ENCODE results near the gene P2RY6. TPM values are rescaled to one million over a fixed set of nuclear protein-coding genes. Genes with fewer than 3 reads are reported as not detected.
A peak's percentile ranks its signal among the peaks of the same experiment; 100 is the strongest.

The P2RY6 gene
- total and polyA plus RNA-seq, 2 of the 4 experiments (the other 2 are of a cell fraction): 0.44 TPM; not detected in 1

DNA sequence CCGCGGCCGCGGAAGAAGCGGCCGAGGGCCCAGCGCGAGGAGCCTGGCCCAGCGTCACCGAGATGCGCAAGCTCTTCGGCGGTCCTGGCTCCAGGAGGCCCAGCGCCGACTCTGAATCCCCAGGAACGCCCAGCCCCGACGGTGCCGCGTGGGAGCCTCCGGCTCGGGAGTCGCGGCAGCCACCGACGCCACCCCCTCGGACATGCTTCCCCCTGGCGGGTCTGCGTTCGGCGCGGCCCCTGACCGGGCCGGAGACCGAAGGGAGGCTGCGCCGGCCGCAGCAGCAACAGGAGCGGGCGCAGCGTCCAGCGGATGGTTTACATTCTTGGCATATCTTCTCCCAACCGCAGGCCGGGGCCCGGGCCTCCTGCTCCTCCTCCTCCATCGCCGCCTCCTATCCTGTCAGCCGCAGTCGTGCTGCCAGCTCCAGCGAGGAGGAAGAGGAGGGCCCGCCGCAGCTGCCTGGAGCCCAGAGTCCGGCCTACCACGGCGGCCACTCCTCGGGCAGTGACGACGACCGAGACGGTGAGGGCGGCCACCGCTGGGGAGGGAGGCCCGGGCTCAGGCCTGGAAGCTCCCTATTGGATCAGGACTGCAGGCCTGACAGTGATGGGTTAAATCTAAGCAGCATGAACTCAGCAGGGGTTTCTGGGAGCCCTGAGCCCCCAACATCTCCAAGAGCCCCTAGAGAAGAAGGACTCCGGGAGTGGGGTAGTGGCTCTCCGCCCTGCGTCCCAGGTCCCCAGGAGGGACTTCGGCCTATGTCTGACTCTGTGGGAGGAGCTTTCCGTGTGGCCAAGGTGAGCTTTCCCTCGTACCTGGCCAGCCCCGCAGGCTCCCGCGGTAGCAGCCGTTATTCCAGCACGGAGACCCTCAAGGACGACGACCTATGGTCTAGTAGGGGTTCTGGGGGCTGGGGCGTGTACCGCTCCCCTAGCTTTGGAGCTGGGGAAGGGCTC is 37.1 kb downstream of the P2RY6 start:
- peak; percentile 96 for DNase-seq
- no peak for TF ChIP-seq NFE2L2 (IDR thresholded peaks at IDR 0.05; ENCODE audit: low read depth, low read length)
- TF ChIP-seq BHLHE40 (IDR thresholded peaks at IDR 0.05; ENCODE audit: low read depth, low read length): peak; percentile 36; the same call in 1 of the 2 replicates
- TF ChIP-seq, protein P1, sequence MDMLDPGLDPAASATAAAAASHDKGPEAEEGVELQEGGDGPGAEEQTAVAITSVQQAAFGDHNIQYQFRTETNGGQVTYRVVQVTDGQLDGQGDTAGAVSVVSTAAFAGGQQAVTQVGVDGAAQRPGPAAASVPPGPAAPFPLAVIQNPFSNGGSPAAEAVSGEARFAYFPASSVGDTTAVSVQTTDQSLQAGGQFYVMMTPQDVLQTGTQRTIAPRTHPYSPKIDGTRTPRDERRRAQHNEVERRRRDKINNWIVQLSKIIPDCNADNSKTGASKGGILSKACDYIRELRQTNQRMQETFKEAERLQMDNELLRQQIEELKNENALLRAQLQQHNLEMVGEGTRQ (IDR thresholded peaks at IDR 0.05; ENCODE audit: low read depth, low read length): no peak
- no peak for TF ChIP-seq CEBPB (IDR thresholded peaks at IDR 0.05; ENCODE audit: low read depth, low read length)
- TF ChIP-seq MAFK (IDR thresholded peaks at IDR 0.05; ENCODE audit: low read depth, low read length): no peak
- peak; percentile 86; the same call in 1 of the 2 replicates for TF ChIP-seq MAZ (IDR thresholded peaks at IDR 0.05; ENCODE audit: borderline replicate concordance, low read depth, low read length)
- TF ChIP-seq, protein P2, sequence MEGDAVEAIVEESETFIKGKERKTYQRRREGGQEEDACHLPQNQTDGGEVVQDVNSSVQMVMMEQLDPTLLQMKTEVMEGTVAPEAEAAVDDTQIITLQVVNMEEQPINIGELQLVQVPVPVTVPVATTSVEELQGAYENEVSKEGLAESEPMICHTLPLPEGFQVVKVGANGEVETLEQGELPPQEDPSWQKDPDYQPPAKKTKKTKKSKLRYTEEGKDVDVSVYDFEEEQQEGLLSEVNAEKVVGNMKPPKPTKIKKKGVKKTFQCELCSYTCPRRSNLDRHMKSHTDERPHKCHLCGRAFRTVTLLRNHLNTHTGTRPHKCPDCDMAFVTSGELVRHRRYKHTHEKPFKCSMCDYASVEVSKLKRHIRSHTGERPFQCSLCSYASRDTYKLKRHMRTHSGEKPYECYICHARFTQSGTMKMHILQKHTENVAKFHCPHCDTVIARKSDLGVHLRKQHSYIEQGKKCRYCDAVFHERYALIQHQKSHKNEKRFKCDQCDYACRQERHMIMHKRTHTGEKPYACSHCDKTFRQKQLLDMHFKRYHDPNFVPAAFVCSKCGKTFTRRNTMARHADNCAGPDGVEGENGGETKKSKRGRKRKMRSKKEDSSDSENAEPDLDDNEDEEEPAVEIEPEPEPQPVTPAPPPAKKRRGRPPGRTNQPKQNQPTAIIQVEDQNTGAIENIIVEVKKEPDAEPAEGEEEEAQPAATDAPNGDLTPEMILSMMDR (conservative IDR thresholded peaks at IDR 0.05; ENCODE audit: low read depth, low read length): no peak
- peak; percentile 18; the same call in 1 of the 2 replicates for TF ChIP-seq SMC3 (IDR thresholded peaks at IDR 0.05; ENCODE audit: low read depth, low read length)
- TF ChIP-seq, protein P3, sequence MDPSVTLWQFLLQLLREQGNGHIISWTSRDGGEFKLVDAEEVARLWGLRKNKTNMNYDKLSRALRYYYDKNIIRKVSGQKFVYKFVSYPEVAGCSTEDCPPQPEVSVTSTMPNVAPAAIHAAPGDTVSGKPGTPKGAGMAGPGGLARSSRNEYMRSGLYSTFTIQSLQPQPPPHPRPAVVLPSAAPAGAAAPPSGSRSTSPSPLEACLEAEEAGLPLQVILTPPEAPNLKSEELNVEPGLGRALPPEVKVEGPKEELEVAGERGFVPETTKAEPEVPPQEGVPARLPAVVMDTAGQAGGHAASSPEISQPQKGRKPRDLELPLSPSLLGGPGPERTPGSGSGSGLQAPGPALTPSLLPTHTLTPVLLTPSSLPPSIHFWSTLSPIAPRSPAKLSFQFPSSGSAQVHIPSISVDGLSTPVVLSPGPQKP (IDR thresholded peaks at IDR 0.05; ENCODE audit: borderline replicate concordance, low read depth, low read length): no peak
- TF ChIP-seq MXI1 (IDR thresholded peaks at IDR 0.05; ENCODE audit: borderline replicate concordance, low read depth, low read length): peak; percentile 48
- TF ChIP-seq CHD1 (IDR thresholded peaks at IDR 0.05; ENCODE audit: low read depth, low read length): no peak
- TF ChIP-seq POLR2A (IDR thresholded peaks at IDR 0.05; ENCODE audit: low read depth, low read length): peak; percentile 74

More for the DNA sequence above, 37.1 kb downstream of the P2RY6 start:
- peak overlapping the region; percentile 100 for H2AK9ac ChIP-seq (replicated peaks; ENCODE audit: low read depth, low read length, poor library complexity)
- H3K23ac ChIP-seq (ENCODE audit: low read depth, low read length): peak overlapping the region; percentile 94
- H2BK20ac ChIP-seq (ENCODE audit: low read depth, low read length): peak overlapping the region; percentile 28; the same call in 1 of the 2 replicates
- H4K20me1 ChIP-seq (ENCODE audit: insufficient read depth, low read length): peaks cover 53% of the 10 kb centered on the region
- H3K9me3 ChIP-seq (ENCODE audit: control insufficient read depth, insufficient read depth, low read length): no peaks in the 10 kb centered on the region
- H3K14ac ChIP-seq (replicated peaks; ENCODE audit: low read depth, low read length): peak overlapping the region; percentile 96
- no peaks in the 10 kb centered on the region for H3K27me3 ChIP-seq (ENCODE audit: control insufficient read depth, insufficient read depth, low read length)
- H2AK5ac ChIP-seq (ENCODE audit: low read depth, low read length): peak overlapping the region; percentile 89
- peaks cover 18% of the 10 kb centered on the region; the same call in 1 of the 2 replicates for H3K36me3 ChIP-seq (ENCODE audit: control insufficient read depth, insufficient read depth, low read length)
- H3K4me1 ChIP-seq (ENCODE audit: control insufficient read depth, insufficient read depth, low read length): peaks cover 34% of the 10 kb centered on the region
- in situ Hi-C loops (cut with MboI; ENCODE audit: low sequenced_read_pairs) (no loop called here), dilution Hi-C loops (cut with HindIII; ENCODE audit: low sequenced_read_pairs, unreplicated experiment) (no loop called here), intact Hi-C loops (cut with micrococcal nuclease) (loop anchor here (1.0 to 10.0 kb wide), 3 partner anchors 14 to 286 kb away; partner anchors contain the start of genes FAM168A and RELT)
- peak overlapping the region; percentile 96 for H3K27ac ChIP-seq (ENCODE audit: insufficient read depth, low read length)
- H3K56ac ChIP-seq (ENCODE audit: extremely low read depth, insufficient read depth, low read length): peak overlapping the region; percentile 97
- peak overlapping the region; percentile 97 for H2BK5ac ChIP-seq (ENCODE audit: low read depth, low read length, poor library complexity, severe bottlenecking)
- peak overlapping the region; percentile 26; the same call in 1 of the 3 replicates for H2BK15ac ChIP-seq (ENCODE audit: low read depth, low read length)
- POLR2A ChIA-PET (ENCODE audit: unreplicated experiment): interaction anchor here (0.6 to 1.1 kb wide), 3 partner anchors 9 to 353 kb away, joined by 3 to 11 read pairs (median 4); no protein-coding TSS in a partner anchor
- H3K18ac ChIP-seq (ENCODE audit: low read depth, low read length): peak overlapping the region; percentile 63
- CTCF ChIA-PET: interaction anchor here (0.6 to 2.2 kb wide), 5 partner anchors 14 to 838 kb away, joined by 3 to 15 read pairs (median 5); no protein-coding TSS in a partner anchor
- peak overlapping the region; percentile 57 to 88; a peak in 3 of 4 replicates for H4K8ac ChIP-seq (ENCODE audit: low read depth in 2 of 2, low read length in 2 of 2)
- H3K79me1 ChIP-seq (ENCODE audit: low read depth in 1 of 2, low read length in 2 of 2): peaks cover 4 to 38% of the 10 kb centered on the region in 2 experiments; a peak in 2 of 4 replicates
- WGBS, 2 experiments (ENCODE audit: extremely low coverage in 2 of 2, insufficient read length in 1 of 2): 0% methylated on average over 32 of the region's 78 CpGs; no CpG with 5 or more reads in 1 of the 2 experiments
- no TSS peak for BruUV-seq (replicated peaks)
- 0 out of 2 replicates have a peak, but pooled peaks cover 4% of the 10 kb centered on the region for H3K9me1 ChIP-seq (ENCODE audit: insufficient read depth, low read length)
- peak overlapping the region; percentile 95 for H2BK120ac ChIP-seq (ENCODE audit: low read depth, low read length)
- H3K4me2 ChIP-seq (ENCODE audit: low read depth, low read length): peak overlapping the region; percentile 95
- peak; percentile 72 for ATAC-seq (ENCODE audit: low read depth)
- peak overlapping the region; percentile 67 for H4K5ac ChIP-seq (ENCODE audit: low read depth, low read length)
- H2AFZ ChIP-seq (replicated peaks; ENCODE audit: low read length, poor library complexity): peak overlapping the region; percentile 85
- peak overlapping the region; percentile 97 for H3K4ac ChIP-seq (ENCODE audit: low read depth, low read length)
- peak overlapping the region; percentile 63 for H3K4me3 ChIP-seq (ENCODE audit: insufficient read depth, low read depth, low read length)
- peak overlapping the region; percentile 97 for H4K91ac ChIP-seq (ENCODE audit: insufficient read depth, low read depth, low read length)
- H3K9ac ChIP-seq (ENCODE audit: low read depth, low read length): peak overlapping the region; percentile 87

Data from IMR-90 (cell line).